ENCODE results near the gene ANKS3.

ANKS3 gene

GRCh38 chr16:4734063-4734729 is at the start of gene ANKS3, which contains the start of gene DNAAF8:
ANKS3 (minus strand) TSS chr16:4734271; CDS start chr16:4730149, 4,122 bp downstream.
DNAAF8 (plus strand) TSS chr16:4734537; CDS start chr16:4736515, 1,978 bp downstream.
- FAIRE-seq: peak; percentile 91
- DNase-seq (ENCODE audit: insufficient read length, low spot score): peak; percentile 91

- DNase-seq (ENCODE audit: insufficient read length, low spot score) (no peak), FAIRE-seq (no peak)
Measured at GRCh38 chr16:4783251-4783950, 49.3 kb upstream of the ANKS3 start.

GRCh38 chr16:4780235-4780634 is 46.2 kb upstream of the ANKS3 start:
- DNase-seq (ENCODE audit: insufficient read length, low spot score) (no peak), FAIRE-seq (no peak)

GRCh38 chr16:4778050-4778392 is 44.0 kb upstream of the ANKS3 start:
- FAIRE-seq (no peak), DNase-seq (ENCODE audit: insufficient read length, low spot score) (no peak)

- FAIRE-seq: no peak
- DNase-seq (ENCODE audit: insufficient read length, low spot score): no peak
Measured at GRCh38 chr16:4777339-4778049, 43.4 kb upstream of the ANKS3 start.

GRCh38 chr16:4776141-4776705 is 42.2 kb upstream of the ANKS3 start:
- FAIRE-seq (no peak), DNase-seq (ENCODE audit: insufficient read length, low spot score) (no peak)

- DNase-seq (ENCODE audit: insufficient read length, low spot score) (no peak), FAIRE-seq (no peak)
Measured at GRCh38 chr16:4775005-4775404, 40.9 kb upstream of the ANKS3 start.

GRCh38 chr16:4772351-4772750 is 38.3 kb upstream of the ANKS3 start:
- FAIRE-seq: no peak
- DNase-seq (ENCODE audit: insufficient read length, low spot score): no peak

- DNase-seq (ENCODE audit: insufficient read length, low spot score) (no peak), FAIRE-seq (no peak)
Measured at GRCh38 chr16:4771646-4772045, 37.6 kb upstream of the ANKS3 start.

GRCh38 chr16:4769306-4769638 is 35.2 kb upstream of the ANKS3 start:
- FAIRE-seq (no peak), DNase-seq (ENCODE audit: insufficient read length, low spot score) (no peak)

- peak; percentile 91 for FAIRE-seq
- DNase-seq (ENCODE audit: insufficient read length, low spot score): peak; percentile 86
Measured at GRCh38 chr16:4768549-4769305, 34.7 kb upstream of the ANKS3 start.

- DNase-seq (ENCODE audit: insufficient read length, low spot score): no peak
Measured at GRCh38 chr16:4767872-4768548, 33.9 kb upstream of the ANKS3 start.

GRCh38 chr16:4766875-4767628 is 33.0 kb upstream of the ANKS3 start, which contains the start of gene ZNF500:
ZNF500 (minus strand) TSS chr16:4767162; CDS start chr16:4765978, 1,184 bp downstream.
- peak; percentile 93 for DNase-seq (ENCODE audit: insufficient read length, low spot score)
- FAIRE-seq: peak; percentile 96

More at GRCh38 chr16:4767872-4768548, 33.9 kb upstream of the ANKS3 start:
- no peak for FAIRE-seq

- no peak for FAIRE-seq
Measured at GRCh38 chr16:4765511-4766474, 31.7 kb upstream of the ANKS3 start.

GRCh38 chr16:4763791-4764190 is 29.7 kb upstream of the ANKS3 start:
- FAIRE-seq: no peak
- DNase-seq (ENCODE audit: insufficient read length, low spot score): no peak

More at GRCh38 chr16:4765511-4766474, 31.7 kb upstream of the ANKS3 start:
- no peak for DNase-seq (ENCODE audit: insufficient read length, low spot score)

- DNase-seq (ENCODE audit: insufficient read length, low spot score) (no peak), FAIRE-seq (no peak)
Measured at GRCh38 chr16:4762205-4762604, 28.1 kb upstream of the ANKS3 start.

GRCh38 chr16:4760221-4760910 is 26.3 kb upstream of the ANKS3 start:
- DNase-seq (ENCODE audit: insufficient read length, low spot score) (no peak), FAIRE-seq (no peak)

- no peak for FAIRE-seq
- DNase-seq (ENCODE audit: insufficient read length, low spot score): no peak
Measured at GRCh38 chr16:4755687-4756086, 21.6 kb upstream of the ANKS3 start.

All from GM19239 (cell line).